GM06990 (cell line): Measurements from ENCODE around the gene ALDH16A1.
A peak's percentile ranks its signal among the peaks of the same experiment; 100 is the strongest.

Experiments used
- DNase-seq: peaks from one replicate; pipeline ENCODE4 v3.0.0-alpha.2; 2011; ENCODE audit not compliant: insufficient read length; ENCODE audit errors: extremely low read depth
- H3K27me3 ChIP-seq: replicated peaks from 2 replicates; pipeline ENCODE4 v1.6.0; 2011; ENCODE audit warnings: low read length; ENCODE audit not compliant: control insufficient read depth, insufficient read depth
- H3K36me3 ChIP-seq: 2 replicates; pipeline ENCODE4 v1.5.1; 2011; ENCODE audit warnings: low read length; ENCODE audit not compliant: control insufficient read depth, insufficient read depth
- H3K4me3 ChIP-seq: replicated peaks from 2 replicates; pipeline ENCODE4 v1.5.1; 2011; ENCODE audit warnings: low read depth, mild to moderate bottlenecking, control low read depth, low read length
- TF ChIP-seq, protein P1 (sequence below): IDR thresholded peaks from 2 replicates; pipeline ENCODE4 v1.5.1; 2011; ENCODE audit warnings: low read length, control low read depth, mild to moderate bottlenecking, inconsistent platforms; ENCODE audit not compliant: insufficient read depth, poor library complexity, severe bottlenecking

ALDH16A1 gene

DNA sequence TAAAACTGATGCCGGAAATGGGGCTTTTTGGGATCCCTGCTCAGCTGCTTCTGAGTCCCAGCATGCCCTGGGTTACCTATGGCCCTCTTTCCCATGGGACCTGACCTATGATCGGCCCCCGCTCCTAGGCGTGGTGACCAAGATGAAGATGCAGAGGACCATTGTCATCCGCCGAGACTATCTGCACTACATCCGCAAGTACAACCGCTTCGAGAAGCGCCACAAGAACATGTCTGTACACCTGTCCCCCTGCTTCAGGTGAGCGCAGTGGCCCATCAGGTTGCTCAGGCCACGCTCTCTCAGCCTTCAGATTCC, 44.7 kb downstream of the ALDH16A1 start:
- TF ChIP-seq, protein P1, sequence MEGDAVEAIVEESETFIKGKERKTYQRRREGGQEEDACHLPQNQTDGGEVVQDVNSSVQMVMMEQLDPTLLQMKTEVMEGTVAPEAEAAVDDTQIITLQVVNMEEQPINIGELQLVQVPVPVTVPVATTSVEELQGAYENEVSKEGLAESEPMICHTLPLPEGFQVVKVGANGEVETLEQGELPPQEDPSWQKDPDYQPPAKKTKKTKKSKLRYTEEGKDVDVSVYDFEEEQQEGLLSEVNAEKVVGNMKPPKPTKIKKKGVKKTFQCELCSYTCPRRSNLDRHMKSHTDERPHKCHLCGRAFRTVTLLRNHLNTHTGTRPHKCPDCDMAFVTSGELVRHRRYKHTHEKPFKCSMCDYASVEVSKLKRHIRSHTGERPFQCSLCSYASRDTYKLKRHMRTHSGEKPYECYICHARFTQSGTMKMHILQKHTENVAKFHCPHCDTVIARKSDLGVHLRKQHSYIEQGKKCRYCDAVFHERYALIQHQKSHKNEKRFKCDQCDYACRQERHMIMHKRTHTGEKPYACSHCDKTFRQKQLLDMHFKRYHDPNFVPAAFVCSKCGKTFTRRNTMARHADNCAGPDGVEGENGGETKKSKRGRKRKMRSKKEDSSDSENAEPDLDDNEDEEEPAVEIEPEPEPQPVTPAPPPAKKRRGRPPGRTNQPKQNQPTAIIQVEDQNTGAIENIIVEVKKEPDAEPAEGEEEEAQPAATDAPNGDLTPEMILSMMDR, result no peak
- Histone ChIP-seq H3K4me3 (peak overlapping the region; percentile 95), H3K27me3 (no peaks in the 10 kb centered on the region), H3K36me3 (peaks cover 28% of the 10 kb centered on the region)
- no peak for DNase-seq

DNA sequence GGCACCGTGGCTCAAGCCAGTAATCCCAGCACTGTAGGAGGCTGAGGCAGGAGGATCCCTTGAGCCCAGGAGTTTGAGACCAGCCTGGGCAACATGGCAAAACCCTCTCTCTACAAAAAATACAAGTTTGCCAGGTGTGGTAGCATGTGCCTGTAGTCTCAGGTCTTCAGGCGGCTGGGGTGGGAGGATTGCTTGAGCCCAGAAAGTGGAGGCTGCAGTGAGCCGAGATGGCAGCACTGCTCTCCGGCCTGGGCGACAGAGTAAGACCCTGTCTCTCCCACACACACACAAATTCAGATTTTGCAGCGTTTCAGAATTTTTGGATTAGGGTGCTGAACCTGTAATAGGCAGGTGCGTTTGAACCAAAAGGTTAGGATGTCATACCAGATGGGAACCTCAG, 45.5 kb downstream of the ALDH16A1 start:
- no peak for DNase-seq
- Histone ChIP-seq H3K36me3 (peaks cover 28% of the 10 kb centered on the region), H3K27me3 (no peaks in the 10 kb centered on the region), H3K4me3 (peak overlapping the region; percentile 95)
- TF ChIP-seq, protein P1, result no peak

DNA sequence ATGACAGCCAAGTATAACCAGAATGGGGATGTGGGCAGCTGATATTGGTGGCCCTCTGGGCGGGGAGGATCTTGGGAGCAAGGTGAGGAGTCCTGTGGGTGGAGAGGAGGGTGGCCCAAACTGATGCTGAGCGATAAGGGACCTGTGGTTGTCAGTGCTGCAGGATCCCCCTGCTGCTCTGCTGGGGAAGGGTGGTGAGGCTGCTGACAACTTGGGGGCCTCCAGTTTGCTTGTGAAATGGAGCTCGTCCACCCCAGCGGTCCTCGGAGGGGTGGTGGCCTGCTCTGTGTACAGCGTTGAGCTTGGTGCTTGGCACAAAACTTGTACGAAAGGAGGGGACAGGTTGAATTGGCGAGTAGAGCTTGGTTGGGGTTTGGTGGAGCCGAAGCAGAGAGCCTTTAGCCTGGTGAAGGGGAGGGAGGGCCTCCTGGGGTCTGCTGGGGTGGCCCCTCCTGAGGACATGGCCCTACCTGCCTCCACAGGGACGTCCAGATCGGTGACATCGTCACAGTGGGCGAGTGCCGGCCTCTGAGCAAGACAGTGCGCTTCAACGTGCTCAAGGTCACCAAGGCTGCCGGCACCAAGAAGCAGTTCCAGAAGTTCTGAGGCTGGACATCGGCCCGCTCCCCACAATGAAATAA, 46.1 kb downstream of the ALDH16A1 start:
- Histone ChIP-seq H3K27me3 (no peaks in the 10 kb centered on the region), H3K36me3 (peaks cover 28% of the 10 kb centered on the region), H3K4me3 (peak overlapping the region; percentile 95)
- DNase-seq, result no peak
- TF ChIP-seq, protein P1, result no peak

DNA sequence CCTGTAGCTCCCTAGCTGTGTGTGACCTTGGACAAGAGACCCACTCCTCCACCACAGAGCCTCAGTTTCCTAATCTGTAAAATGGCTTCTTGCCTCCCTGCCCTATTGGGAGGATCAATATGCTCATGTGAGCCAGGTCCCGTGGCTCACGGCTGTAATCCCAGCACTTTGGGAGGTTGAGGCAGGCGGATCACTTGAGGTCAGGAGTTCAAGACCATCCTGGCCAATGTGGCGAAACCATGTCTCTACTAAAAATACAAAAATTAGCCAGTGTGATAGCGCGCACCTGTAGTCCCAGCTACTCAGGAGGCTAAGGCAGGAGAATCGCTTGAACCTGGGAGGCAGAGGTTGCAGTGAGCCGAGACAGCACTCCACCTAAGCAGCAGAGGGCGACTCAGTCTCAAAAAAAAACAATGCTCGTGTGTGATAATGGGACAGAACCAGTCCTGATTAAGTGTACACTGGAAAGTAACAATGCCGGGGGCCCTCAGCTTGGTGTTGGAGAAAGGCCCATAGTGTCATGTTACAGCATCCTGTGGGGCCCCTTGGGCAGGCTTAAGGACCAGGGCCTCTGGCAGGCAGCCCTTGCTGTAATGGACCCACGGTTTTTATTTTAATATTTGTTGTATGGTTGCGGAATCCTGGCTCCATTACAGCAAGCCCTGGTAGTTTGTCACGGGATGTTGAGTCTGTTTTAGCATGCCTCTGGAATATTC, 50.0 kb downstream of the ALDH16A1 start:
- DNase-seq, result no peak
- no peaks in the 10 kb centered on the region; the same call in 1 of the 2 replicates for H3K27me3 ChIP-seq
- no peak overlapping the region for H3K4me3 ChIP-seq
- TF ChIP-seq, protein P1, result peak; percentile 49
- H3K36me3 ChIP-seq, result peaks cover 20% of the 10 kb centered on the region

DNA sequence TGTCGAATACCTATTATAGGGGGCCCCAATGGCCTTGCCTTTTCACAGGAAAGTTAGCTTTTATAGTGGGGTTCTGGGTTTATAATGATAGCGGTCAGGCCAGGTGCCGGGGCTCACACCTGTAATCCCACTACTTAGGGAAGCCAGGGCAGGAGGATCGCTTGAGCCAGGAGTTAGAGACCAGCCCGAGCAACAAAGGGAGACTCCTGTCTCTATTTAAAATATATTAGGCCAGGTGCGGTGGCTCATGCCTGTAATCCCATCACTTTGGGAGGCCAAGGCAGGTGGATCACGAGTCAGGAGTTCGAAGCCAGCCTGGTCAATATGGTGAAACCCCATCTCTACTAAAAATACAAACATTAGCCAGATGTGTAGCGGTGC, 50.5 kb downstream of the ALDH16A1 start:
- H3K27me3 ChIP-seq, result no peaks in the 10 kb centered on the region; the same call in 1 of the 2 replicates

More for the DNA sequence above, 50.5 kb downstream of the ALDH16A1 start:
- peaks cover 15% of the 10 kb centered on the region for H3K36me3 ChIP-seq
- H3K4me3 ChIP-seq, result no peak overlapping the region
- DNase-seq, result no peak
- TF ChIP-seq, protein P1, result no peak
